SK-N-SH treated with all-trans-retinoic acid at 6 μM for 48 hours (cell line): ENCODE data around the gene EIF5B.
A peak's percentile ranks its signal among the peaks of the same experiment; 100 is the strongest.
"Not testable (repeated sequence)": the region's sequence is repeated elsewhere in the genome, so short reads cannot be mapped to it uniquely, and the experiment has no call there.

Experiments
- ATAC-seq: fragments of 200-7000 bp; cut with Tn5 transposase; 3 replicates; pipeline ENCODE4 v1.9.1; 2020; ENCODE audit warnings: mild to moderate bottlenecking, moderate library complexity
- ARNTL ChIP-seq: fragments of 450-650 bp; formaldehyde crosslinking; IDR thresholded peaks from 2 replicates; pipeline ENCODE4 v1.5.0; 2020; ENCODE audit warnings: low read depth, mild to moderate bottlenecking, moderate library complexity, borderline replicate concordance
- BACH2 ChIP-seq: fragments of 250-450 bp; sonication (Bioruptor Pico); IDR thresholded peaks from 2 replicates; pipeline ENCODE4 v1.9.0; 2021; ENCODE audit warnings: mild to moderate bottlenecking, borderline replicate concordance
- CSDC2 ChIP-seq: fragments of 250-450 bp; sonication (Bioruptor Pico); IDR thresholded peaks from 2 replicates; pipeline ENCODE4 v1.5.0; 2020; ENCODE audit warnings: mild to moderate bottlenecking, moderate library complexity
- ESRRG ChIP-seq: fragments of 250-450 bp; sonication (Bioruptor Pico); IDR thresholded peaks from 2 replicates; pipeline ENCODE4 v1.6.1; 2021; ENCODE audit warnings: mild to moderate bottlenecking
- GLIS3 ChIP-seq: fragments of 250-450 bp; sonication (Bioruptor Pico); IDR thresholded peaks from 2 replicates; pipeline ENCODE4 v1.5.0; 2020; ENCODE audit warnings: mild to moderate bottlenecking, moderate library complexity
- ISL1 ChIP-seq: fragments of 250-450 bp; sonication (Bioruptor Pico); IDR thresholded peaks from 2 replicates; pipeline ENCODE4 v2.1.2; 2022; ENCODE audit warnings: mild to moderate bottlenecking, moderate library complexity
- OSR1 ChIP-seq: fragments of 250-450 bp; sonication (Bioruptor Pico); IDR thresholded peaks from 2 replicates; pipeline ENCODE4 v1.8.0; 2022; ENCODE audit warnings: moderate library complexity, mild to moderate bottlenecking, inconsistent platforms
- PPARA ChIP-seq: fragments of 250-450 bp; sonication (Bioruptor Pico); IDR thresholded peaks from 2 replicates; pipeline ENCODE4 v1.5.0; 2020; ENCODE audit warnings: mild to moderate bottlenecking, borderline replicate concordance
- RARB ChIP-seq: fragments of 250-450 bp; sonication (Bioruptor Pico); IDR thresholded peaks from 2 replicates; pipeline ENCODE4 v1.8.0; 2021; ENCODE audit warnings: mild to moderate bottlenecking, moderate library complexity
- SNAI2 ChIP-seq: fragments of 250-450 bp; sonication (Bioruptor Pico); IDR thresholded peaks from 2 replicates; pipeline ENCODE4 v1.5.0; 2020; ENCODE audit warnings: mild to moderate bottlenecking, moderate library complexity
- TCF4 ChIP-seq: fragments of 250-450 bp; sonication (Bioruptor Pico); IDR thresholded peaks from 2 replicates; pipeline ENCODE4 v1.8.0; 2021; ENCODE audit warnings: mild to moderate bottlenecking, moderate library complexity, borderline replicate concordance
- TOX ChIP-seq: fragments of 250-450 bp; sonication (Bioruptor Pico); IDR thresholded peaks from 2 replicates; pipeline ENCODE4 v1.8.0; 2021; ENCODE audit warnings: mild to moderate bottlenecking, moderate library complexity, borderline replicate concordance
- ZC3H10 ChIP-seq: fragments of 250-450 bp; sonication (Bioruptor Pico); IDR thresholded peaks from 2 replicates; pipeline ENCODE4 v1.5.1; 2021; ENCODE audit warnings: mild to moderate bottlenecking, moderate library complexity
- ZFP3 ChIP-seq: fragments of 250-450 bp; sonication (Bioruptor Pico); IDR thresholded peaks from 2 replicates; pipeline ENCODE4 v1.5.0; 2020; ENCODE audit warnings: mild to moderate bottlenecking, moderate library complexity
- ZFP30 ChIP-seq: fragments of 450-650 bp; formaldehyde crosslinking; IDR thresholded peaks from 2 replicates; pipeline ENCODE4 v1.5.0; 2022; ENCODE audit warnings: mild to moderate bottlenecking, moderate library complexity
- ZNF565 ChIP-seq: fragments of 450-650 bp; formaldehyde crosslinking; conservative IDR thresholded peaks from 2 replicates; pipeline ENCODE4 v1.5.0; 2020; ENCODE audit warnings: low read depth, mild to moderate bottlenecking, moderate library complexity
- ZNF70 ChIP-seq: fragments of 450-650 bp; formaldehyde crosslinking; IDR thresholded peaks from 2 replicates; pipeline ENCODE4 v1.5.0; 2020; ENCODE audit warnings: mild to moderate bottlenecking, moderate library complexity
- ZNF8 ChIP-seq: fragments of 450-650 bp; formaldehyde crosslinking; IDR thresholded peaks from 2 replicates; pipeline ENCODE4 v1.5.0; 2020; ENCODE audit warnings: mild to moderate bottlenecking, moderate library complexity
- TF ChIP-seq, protein P1 (sequence below): fragments of 250-450 bp; sonication (Bioruptor Pico); IDR thresholded peaks from 2 replicates; pipeline ENCODE4 v1.5.1; 2020; ENCODE audit warnings: low read depth, mild to moderate bottlenecking, moderate library complexity
- TF ChIP-seq, protein P2 (sequence below): fragments of 250-450 bp; sonication (Bioruptor Pico); IDR thresholded peaks from 2 replicates; pipeline ENCODE4 v1.5.1; 2021; ENCODE audit warnings: mild to moderate bottlenecking, moderate library complexity
- TF ChIP-seq, protein P3 (sequence below): fragments of 250-450 bp; sonication (Bioruptor Pico); IDR thresholded peaks from 2 replicates; pipeline ENCODE4 v1.5.0; 2020; ENCODE audit warnings: mild to moderate bottlenecking, moderate library complexity
- TF ChIP-seq, protein P4 (sequence below): fragments of 250-450 bp; sonication (Bioruptor Pico); IDR thresholded peaks from 2 replicates; pipeline ENCODE4 v1.8.0; 2020; ENCODE audit warnings: mild to moderate bottlenecking, moderate library complexity, borderline replicate concordance
- TF ChIP-seq, protein P5 (sequence below): fragments of 250-450 bp; sonication (Bioruptor Pico); IDR thresholded peaks from 2 replicates; pipeline ENCODE4 v1.8.0; 2021; ENCODE audit warnings: low read depth, mild to moderate bottlenecking, moderate library complexity, borderline replicate concordance

The EIF5B gene

DNA sequence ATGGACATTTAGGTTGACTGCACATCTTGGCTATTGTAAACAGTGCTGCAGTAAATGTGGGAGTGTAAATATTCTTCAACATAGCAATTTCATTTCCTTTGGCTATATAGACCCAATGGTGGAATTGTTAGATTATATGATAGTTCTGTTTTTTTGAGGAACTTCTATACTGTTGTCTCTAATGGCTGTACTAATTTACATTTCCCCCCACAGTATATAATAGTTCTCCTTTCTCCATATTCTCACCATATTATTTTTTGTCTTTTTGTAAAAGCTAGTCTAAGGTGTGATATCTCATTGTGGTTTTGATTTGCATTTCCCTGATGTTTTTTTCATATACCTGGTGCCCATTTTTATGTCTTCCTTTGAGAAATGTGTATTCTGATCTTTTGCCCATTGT is 13.0 kb downstream of the EIF5B start:
- no peak for TF ChIP-seq CSDC2 (CRISPR knock-in tag)
- TF ChIP-seq RARB (CRISPR knock-in tag) = no peak
- TF ChIP-seq ZNF70 (CRISPR knock-in tag) = no peak
- TF ChIP-seq TOX = no peak
- TF ChIP-seq ZFP30 (CRISPR knock-in tag) = no peak
- no peak for TF ChIP-seq ZNF8
- TF ChIP-seq, protein P1, sequence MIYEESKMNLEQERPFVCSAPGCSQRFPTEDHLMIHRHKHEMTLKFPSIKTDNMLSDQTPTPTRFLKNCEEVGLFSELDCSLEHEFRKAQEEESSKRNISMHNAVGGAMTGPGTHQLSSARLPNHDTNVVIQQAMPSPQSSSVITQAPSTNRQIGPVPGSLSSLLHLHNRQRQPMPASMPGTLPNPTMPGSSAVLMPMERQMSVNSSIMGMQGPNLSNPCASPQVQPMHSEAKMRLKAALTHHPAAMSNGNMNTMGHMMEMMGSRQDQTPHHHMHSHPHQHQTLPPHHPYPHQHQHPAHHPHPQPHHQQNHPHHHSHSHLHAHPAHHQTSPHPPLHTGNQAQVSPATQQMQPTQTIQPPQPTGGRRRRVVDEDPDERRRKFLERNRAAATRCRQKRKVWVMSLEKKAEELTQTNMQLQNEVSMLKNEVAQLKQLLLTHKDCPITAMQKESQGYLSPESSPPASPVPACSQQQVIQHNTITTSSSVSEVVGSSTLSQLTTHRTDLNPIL (CRISPR knock-in tag) = no peak
- no peak for TF ChIP-seq SNAI2
- TF ChIP-seq ZNF565 (CRISPR knock-in tag) = no peak
- no peak for TF ChIP-seq BACH2 (CRISPR knock-in tag)
- no peak for TF ChIP-seq PPARA (CRISPR knock-in tag)
- TF ChIP-seq ZC3H10 (CRISPR knock-in tag) = no peak
- no peak for TF ChIP-seq ESRRG (CRISPR knock-in tag)
- no peak for TF ChIP-seq ARNTL
- no peak for TF ChIP-seq ZFP3 (CRISPR knock-in tag)
- no peak for ATAC-seq

DNA sequence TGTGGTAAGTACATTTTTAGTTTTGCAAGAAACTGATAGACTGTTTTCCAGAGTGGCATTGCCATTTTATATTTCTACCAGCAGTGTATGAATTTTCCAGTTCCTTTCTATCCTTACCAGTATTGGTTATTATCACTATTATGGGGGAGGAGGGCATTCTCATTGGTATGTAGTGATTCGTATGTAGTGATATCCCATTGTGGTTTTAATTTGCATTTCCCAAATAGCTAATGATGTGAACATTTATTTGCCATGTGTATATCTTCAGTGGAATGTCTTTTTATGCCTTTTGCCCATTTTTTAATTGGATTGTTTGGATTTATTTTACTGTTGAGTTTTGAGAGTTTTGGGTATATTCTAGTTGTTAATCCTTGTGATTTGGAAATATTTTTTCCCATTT is 16.9 kb downstream of the EIF5B start:
- TF ChIP-seq ZFP3 (CRISPR knock-in tag) = no peak
- ATAC-seq = peak; percentile 49; the same call in 2 of the 3 replicates

DNA sequence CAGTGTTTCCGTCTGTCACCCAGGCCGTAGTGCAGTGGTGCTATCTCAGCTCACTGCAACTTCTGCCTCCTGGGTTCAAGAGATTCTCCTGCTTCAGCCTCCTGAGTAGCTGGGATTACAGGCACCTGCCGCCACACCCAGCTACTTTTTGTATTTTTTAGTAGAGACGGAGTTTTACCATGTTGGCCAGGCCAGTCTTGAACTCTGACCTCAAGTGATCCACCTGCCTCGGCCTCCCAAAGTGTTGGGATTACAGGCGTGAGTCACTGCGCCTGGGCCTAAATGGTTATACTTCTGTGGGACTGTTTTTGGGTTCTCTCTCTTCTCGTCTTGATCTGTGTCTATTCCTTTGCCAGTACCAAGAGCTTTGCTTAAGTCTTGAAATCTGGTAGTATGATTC is 17.6 kb downstream of the EIF5B start:
- not testable (repeated sequence) for ATAC-seq

DNA sequence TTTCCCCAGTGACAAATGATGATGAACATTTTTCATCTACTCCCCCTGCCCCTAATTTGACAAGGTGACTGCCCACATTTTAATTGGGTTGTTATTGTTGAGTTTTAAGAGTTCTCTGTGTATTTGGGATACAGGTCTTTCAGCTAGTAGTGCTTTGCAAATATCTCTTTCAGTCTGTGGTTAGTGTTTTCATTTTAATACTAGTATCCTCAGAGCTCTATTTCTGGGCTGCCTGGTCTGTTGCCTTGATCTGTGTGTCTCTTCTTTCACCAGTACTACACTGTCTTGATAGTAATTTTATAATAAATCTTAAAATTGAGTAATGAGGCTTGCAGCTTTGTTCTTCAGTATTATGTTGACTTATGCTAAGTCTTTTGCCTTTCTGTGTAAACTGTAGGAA is 19.7 kb downstream of the EIF5B start:
- TF ChIP-seq ZFP30 (CRISPR knock-in tag) = no peak
- no peak for TF ChIP-seq CSDC2 (CRISPR knock-in tag)
- TF ChIP-seq, protein P2, sequence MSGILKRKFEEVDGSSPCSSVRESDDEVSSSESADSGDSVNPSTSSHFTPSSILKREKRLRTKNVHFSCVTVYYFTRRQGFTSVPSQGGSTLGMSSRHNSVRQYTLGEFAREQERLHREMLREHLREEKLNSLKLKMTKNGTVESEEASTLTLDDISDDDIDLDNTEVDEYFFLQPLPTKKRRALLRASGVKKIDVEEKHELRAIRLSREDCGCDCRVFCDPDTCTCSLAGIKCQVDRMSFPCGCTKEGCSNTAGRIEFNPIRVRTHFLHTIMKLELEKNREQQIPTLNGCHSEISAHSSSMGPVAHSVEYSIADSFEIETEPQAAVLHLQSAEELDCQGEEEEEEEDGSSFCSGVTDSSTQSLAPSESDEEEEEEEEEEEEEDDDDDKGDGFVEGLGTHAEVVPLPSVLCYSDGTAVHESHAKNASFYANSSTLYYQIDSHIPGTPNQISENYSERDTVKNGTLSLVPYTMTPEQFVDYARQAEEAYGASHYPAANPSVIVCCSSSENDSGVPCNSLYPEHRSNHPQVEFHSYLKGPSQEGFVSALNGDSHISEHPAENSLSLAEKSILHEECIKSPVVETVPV (CRISPR knock-in tag) = no peak
- no peak for TF ChIP-seq ZNF8
- no peak for TF ChIP-seq ESRRG (CRISPR knock-in tag)
- TF ChIP-seq, protein P3, sequence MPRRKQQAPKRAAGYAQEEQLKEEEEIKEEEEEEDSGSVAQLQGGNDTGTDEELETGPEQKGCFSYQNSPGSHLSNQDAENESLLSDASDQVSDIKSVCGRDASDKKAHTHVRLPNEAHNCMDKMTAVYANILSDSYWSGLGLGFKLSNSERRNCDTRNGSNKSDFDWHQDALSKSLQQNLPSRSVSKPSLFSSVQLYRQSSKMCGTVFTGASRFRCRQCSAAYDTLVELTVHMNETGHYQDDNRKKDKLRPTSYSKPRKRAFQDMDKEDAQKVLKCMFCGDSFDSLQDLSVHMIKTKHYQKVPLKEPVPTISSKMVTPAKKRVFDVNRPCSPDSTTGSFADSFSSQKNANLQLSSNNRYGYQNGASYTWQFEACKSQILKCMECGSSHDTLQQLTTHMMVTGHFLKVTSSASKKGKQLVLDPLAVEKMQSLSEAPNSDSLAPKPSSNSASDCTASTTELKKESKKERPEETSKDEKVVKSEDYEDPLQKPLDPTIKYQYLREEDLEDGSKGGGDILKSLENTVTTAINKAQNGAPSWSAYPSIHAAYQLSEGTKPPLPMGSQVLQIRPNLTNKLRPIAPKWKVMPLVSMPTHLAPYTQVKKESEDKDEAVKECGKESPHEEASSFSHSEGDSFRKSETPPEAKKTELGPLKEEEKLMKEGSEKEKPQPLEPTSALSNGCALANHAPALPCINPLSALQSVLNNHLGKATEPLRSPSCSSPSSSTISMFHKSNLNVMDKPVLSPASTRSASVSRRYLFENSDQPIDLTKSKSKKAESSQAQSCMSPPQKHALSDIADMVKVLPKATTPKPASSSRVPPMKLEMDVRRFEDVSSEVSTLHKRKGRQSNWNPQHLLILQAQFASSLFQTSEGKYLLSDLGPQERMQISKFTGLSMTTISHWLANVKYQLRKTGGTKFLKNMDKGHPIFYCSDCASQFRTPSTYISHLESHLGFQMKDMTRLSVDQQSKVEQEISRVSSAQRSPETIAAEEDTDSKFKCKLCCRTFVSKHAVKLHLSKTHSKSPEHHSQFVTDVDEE (CRISPR knock-in tag) = no peak
- TF ChIP-seq, protein P4, sequence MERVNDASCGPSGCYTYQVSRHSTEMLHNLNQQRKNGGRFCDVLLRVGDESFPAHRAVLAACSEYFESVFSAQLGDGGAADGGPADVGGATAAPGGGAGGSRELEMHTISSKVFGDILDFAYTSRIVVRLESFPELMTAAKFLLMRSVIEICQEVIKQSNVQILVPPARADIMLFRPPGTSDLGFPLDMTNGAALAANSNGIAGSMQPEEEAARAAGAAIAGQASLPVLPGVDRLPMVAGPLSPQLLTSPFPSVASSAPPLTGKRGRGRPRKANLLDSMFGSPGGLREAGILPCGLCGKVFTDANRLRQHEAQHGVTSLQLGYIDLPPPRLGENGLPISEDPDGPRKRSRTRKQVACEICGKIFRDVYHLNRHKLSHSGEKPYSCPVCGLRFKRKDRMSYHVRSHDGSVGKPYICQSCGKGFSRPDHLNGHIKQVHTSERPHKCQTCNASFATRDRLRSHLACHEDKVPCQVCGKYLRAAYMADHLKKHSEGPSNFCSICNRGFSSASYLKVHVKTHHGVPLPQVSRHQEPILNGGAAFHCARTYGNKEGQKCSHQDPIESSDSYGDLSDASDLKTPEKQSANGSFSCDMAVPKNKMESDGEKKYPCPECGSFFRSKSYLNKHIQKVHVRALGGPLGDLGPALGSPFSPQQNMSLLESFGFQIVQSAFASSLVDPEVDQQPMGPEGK (CRISPR knock-in tag) = no peak
- no peak for TF ChIP-seq ZC3H10 (CRISPR knock-in tag)
- no peak for TF ChIP-seq TOX
- no peak for TF ChIP-seq TCF4 (CRISPR knock-in tag)
- TF ChIP-seq, protein P5, sequence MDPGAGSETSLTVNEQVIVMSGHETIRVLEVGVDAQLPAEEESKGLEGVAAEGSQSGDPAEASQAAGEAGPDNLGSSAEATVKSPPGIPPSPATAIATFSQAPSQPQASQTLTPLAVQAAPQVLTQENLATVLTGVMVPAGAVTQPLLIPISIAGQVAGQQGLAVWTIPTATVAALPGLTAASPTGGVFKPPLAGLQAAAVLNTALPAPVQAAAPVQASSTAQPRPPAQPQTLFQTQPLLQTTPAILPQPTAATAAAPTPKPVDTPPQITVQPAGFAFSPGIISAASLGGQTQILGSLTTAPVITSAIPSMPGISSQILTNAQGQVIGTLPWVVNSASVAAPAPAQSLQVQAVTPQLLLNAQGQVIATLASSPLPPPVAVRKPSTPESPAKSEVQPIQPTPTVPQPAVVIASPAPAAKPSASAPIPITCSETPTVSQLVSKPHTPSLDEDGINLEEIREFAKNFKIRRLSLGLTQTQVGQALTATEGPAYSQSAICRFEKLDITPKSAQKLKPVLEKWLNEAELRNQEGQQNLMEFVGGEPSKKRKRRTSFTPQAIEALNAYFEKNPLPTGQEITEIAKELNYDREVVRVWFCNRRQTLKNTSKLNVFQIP (CRISPR knock-in tag) = no peak
- TF ChIP-seq ZNF565 (CRISPR knock-in tag) = no peak
- no peak for TF ChIP-seq PPARA (CRISPR knock-in tag)
- no peak for TF ChIP-seq ISL1
- no peak for TF ChIP-seq GLIS3
- TF ChIP-seq ARNTL = no peak
- TF ChIP-seq ZNF70 (CRISPR knock-in tag) = no peak
- TF ChIP-seq OSR1 (CRISPR knock-in tag) = no peak
- TF ChIP-seq, protein P1 (CRISPR knock-in tag) = no peak
- TF ChIP-seq, all 23 proteins: peak for 0
- no peak for ATAC-seq
